Measurements from ENCODE around the gene R3HDM1.

The R3HDM1 gene

DNA sequence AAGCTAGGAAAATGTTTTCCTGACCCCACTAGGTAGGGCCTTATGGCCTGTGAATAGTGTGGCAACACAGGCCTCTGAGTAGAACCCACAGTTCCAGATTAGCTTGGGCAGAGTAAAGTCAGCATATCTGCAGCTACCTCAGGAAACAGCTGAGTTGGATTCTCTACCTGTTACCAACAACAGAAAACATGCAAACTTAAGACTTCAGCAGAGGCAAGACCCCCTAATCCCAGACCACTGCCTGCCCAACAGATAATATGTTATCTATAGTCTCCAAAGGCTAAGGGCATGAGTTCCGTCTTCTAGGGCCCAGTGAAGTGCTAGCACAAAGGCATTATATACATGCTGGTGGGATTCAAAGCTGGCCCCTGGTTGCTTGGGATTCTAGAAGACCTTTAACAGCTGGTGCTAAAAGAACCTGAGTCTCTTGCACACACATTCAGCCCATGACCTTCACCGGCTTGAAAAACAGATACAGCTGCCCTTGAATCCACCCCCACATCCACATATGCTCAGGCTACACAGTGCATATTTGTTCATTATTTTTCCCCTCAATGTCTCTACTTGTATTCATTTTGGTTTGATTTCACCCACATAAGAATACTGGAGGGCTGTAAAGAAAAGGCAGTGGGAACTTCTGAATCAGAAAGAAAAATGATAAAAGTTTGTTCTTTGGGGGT lies 196.9 kb downstream of the R3HDM1 start:
- DNase-seq, result no peak

DNA sequence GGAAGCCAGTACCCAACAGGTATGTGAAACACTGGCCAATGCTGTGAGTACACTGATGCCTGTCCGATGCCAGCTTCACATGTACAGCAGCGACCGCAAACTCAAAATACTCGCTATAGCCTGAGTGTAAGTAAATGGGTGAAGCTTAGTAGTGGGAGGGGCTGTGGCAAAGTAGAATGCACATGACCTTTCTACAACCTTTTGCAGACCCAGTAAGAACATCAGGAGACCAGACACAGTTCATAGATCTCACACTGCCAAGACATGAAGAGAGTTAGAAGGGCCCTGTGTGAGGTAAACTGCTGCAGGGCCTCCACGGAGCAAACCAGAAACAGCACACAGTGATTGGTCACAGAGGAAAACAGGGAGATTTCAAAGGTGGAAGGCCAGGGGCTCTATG lies 201.3 kb downstream of the R3HDM1 start:
- no peak for DNase-seq

DNA sequence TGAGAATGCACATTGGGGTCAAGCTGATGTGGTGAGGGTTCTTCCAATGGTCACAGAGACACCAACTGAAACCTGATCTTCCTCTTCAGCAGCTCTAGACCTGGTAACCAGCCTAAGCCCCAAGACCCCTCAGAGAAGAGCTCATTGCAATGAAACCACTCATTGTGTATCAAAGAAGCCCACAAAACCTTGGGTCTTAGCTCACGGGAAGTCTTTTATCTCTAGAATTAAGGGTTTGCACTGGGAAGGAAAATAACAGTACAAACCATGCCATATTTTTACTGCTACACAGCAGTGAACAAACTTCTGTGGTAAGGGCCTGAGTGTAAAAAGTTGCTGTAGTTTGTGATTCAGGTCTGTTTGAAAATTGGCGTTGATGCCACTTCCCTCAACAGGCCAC lies 201.8 kb downstream of the R3HDM1 start:
- DNase-seq, result no peak

DNA sequence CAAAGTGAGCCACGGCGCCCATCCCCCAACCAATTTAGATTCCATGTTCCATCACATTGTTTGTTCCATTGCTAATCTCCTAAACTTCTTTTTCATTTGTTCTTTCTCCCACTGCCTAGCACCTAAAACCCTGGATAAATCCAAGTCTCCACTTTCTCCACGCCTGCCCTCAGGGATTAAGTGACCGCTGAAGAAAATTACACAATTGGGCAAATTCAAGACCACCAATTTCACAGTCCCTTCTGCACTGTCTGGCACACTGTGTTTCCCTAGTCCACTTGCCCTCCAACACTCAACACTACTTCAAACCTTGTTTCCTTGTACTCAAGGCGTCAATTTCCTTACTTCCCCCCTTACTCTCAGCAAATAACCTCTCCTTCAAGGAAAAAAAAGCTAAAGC lies 205.3 kb downstream of the R3HDM1 start:
- DNase-seq, result no peak

GRCh38 chr2:135740206-135740605 lies 208.9 kb downstream of the R3HDM1 start:
- no peak for DNase-seq

- DNase-seq, result no peak
These were observed 209.7 kb downstream of the R3HDM1 start for GRCh38 chr2:135741043-135741394.

- DNase-seq, result peak; percentile 60
These were observed 210.4 kb downstream of the R3HDM1 start, which contains the start of gene UBXN4 for GRCh38 chr2:135741395-135742324. TSS of gene UBXN4 (plus strand) at chr2:135741855. CDS start at chr2:135741930, 75 bp downstream.

DNA sequence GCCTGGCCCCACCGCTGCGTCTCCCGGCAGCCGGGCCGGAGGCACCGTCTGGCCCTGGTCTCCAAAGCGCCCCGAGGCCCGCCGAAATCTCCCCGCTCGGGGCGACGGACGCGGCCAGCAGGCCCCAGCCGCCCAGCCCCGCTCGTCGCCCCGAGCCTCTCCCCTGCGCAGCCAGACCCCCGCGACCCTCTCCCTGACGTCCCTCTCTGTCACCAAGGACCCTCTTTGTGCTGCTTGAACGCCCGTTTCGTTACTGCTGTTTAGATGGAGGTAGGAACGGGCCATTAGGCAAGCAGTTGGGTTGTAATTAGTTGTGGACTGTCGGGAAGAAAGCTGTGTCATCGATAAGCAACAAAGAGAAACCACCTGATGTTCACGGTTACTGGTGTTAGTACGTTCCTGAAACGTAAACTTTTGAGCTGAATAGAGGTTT lies 211.1 kb downstream of the R3HDM1 start:
- no peak for DNase-seq

GRCh38 chr2:135743860-135744259 lies 212.6 kb downstream of the R3HDM1 start:
- no peak for DNase-seq

GRCh38 chr2:135744760-135745314 lies 213.6 kb downstream of the R3HDM1 start:
- DNase-seq, result no peak

DNA sequence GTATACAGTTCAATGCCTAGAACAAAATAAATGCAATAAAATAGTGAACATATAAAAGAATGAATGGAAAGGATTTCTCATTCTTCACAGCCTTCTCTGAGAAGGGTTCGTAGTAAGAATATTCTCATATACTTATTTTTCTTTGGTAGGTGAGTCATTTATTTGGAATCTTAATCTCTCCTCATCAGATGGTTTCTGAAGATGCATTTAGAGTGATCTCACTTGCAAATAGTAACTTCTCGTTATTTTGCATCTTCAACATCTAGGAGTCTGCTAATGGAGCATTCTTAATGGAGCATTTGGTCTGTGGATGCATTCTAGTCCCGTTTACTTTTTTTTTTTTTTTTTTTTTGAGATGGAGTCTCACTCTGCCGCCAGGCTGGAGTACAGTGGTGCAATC lies 214.3 kb downstream of the R3HDM1 start:
- no peak for DNase-seq

- DNase-seq, result no peak
These were observed 224.3 kb downstream of the R3HDM1 start for GRCh38 chr2:135755573-135755972.

GRCh38 chr2:135756692-135757091 lies 225.4 kb downstream of the R3HDM1 start:
- DNase-seq, result no peak

DNA sequence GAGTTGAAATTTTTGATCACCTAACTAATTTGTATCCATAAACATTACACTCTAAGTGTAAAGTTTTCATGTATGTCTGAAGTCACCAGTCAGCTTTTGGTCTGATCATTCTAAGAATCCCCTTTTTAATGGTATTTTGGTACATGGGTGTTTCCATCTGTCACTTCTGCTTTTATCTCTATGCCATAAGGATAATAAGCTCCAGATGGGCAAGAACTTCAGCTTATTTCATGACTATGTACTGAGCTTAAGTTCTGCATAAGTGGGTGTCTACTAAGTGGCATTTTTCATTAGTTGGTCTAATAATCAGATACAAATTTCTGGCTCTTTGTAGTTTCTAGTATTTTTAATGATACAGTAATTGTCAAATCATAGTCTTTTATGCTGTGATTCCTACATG lies 230.7 kb downstream of the R3HDM1 start:
- no peak for DNase-seq

DNA sequence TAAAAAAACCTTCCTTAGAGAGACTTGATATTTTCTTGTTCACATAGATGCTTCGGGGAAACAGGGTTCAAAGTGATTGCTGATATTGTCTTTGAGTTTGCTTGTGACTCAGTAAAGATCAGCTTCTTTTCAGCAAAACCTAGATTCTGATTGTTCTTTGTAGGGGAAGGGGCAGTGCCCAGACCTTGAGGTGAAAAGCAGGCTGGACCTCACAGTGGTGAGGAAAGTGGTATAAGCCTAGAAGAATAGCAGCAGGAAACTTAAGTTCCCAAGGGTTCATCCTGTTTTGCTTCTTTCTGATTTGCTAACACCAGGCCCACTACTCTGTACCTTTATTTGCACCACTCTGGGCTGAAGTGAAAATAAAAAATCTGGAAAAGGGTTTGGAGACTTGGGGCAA lies 231.2 kb downstream of the R3HDM1 start:
- DNase-seq, result no peak

GRCh38 chr2:135768863-135769262 lies 237.6 kb downstream of the R3HDM1 start:
- DNase-seq, result no peak

- no peak for DNase-seq
These were observed 242.0 kb downstream of the R3HDM1 start for GRCh38 chr2:135773319-135773718.

- DNase-seq, result no peak
These were observed 242.6 kb downstream of the R3HDM1 start for GRCh38 chr2:135773917-135774316.

Measured in cortex of kidney (tissue), 1 donor.